Measurements from ENCODE around the gene GRK5.

Gene GRK5

DNA sequence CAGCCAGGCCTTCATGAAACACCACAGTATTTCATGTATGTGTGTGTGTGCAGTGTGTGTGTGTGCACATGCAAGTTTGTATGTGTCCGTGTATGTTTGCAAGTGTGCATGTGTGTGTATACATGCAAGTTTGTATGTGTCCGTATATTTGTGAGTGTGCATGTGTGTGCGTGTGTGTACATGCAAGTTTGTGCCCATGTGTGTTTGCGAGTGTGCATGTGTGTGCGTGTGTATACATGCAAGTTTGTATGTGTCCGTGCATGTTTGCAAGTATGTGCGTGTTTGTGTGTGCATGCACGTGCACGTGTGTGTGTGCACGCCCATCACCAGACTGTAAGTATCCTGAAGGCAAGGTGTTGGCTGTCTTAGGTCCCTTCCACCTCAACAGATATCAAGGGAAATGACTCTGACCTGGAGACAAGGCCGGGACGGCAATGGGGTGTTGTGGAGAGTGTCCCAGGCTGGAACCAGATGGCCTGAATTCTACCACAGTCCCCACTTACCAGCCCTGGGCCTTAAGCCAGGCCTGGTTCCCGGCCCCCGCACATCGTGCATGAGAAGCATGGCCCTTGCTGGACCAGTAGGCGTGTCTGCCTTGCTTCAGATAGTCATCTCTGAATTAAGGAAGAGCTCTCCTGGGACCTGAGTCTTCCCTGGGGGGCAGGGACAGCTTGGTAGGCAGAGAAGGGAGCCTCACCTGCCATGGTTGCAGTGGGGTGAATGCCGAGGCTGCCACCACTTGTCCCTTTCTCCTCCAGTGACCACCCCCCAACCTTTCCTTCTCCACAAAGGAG is 140.0 kb downstream of the GRK5 start:
- DNase-seq = no peak

GRCh38 chr10:119348106-119348505 is 140.7 kb downstream of the GRK5 start:
- DNase-seq = no peak

DNA sequence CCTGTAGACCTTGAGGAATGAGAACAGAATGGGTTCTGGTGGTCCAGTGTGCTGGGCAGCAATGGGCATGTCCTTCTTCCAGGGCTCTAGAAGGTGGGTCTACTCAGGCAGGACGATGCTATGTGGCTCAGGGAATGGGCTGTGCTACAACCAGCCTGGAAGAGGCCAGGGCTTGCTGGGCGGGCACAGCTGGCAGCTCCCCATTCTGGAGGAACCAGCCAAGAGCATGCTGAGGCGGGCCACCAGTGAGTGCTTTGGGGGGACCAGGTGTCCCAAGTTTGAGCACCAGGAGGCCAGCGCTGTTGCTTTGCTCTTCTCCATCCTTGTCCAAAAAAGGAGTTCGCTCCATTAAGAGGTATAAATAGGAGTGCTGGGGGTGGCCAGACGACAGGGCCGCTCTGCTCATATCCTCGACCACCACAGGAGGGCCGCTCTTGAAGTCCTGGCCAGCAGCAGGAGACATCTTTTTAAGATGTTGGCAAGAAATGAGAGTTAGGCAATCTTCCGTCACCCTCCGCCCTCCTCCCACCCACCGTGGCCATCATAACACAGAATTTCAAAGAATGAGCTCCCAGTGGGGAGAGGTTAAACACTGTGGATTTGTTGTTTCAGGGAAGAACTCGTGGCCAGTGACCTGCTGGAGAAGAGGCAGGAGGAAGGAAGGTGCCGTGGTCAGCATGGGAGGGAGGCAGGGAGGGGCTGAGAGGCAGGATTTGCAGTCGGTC is 141.3 kb downstream of the GRK5 start:
- no peak for DNase-seq

DNA sequence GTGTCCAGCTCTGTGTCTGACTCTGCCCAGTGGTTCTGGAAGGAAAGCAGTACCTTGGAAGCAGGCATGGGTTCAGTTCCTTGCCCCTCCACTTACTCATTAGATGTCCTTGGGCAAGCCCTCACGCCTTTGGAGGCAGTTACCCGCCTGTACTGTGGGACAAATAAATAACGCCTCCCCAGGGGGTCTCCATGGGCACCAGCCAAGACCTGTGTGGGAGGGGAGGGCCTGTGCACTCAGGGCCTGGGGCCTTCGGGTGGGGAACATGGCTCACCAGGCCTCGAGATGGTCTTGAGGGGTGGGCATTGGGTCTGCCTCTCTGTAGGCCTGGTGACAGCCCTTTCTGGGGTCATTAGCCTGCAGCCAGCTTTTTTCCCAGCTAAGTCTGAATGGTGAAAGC is 142.0 kb downstream of the GRK5 start:
- DNase-seq = no peak

- no peak for DNase-seq
Measured at GRCh38 chr10:119349937-119350501, 142.6 kb downstream of the GRK5 start.

DNA sequence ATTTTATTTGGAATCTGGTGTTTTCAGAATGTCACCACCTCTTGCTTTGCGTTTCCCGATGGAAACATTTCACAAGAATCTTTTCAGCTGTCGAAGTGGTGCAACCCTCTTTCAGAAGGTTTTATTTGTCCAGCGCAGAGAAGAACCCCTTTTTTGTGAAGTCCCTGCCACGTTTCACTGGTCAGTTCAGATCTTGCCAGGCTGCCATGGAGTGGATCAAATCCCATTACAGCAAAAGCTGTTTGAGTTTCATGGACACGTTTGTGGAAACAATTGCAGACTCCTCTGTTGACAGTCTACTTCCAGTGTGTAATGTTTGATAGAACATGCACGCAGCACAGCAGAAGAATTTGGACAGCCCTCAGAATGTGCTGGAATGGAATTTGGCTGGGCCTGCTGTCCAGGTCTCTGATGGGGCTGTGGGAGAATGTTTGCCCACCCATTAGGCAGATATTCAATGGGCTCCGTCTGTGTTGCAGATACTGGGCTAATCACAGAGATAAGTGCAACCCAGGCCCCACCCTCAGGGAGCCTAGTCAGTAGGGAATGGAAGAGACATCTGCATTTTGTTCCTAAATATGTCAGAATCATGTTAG is 143.2 kb downstream of the GRK5 start:
- DNase-seq = no peak

DNA sequence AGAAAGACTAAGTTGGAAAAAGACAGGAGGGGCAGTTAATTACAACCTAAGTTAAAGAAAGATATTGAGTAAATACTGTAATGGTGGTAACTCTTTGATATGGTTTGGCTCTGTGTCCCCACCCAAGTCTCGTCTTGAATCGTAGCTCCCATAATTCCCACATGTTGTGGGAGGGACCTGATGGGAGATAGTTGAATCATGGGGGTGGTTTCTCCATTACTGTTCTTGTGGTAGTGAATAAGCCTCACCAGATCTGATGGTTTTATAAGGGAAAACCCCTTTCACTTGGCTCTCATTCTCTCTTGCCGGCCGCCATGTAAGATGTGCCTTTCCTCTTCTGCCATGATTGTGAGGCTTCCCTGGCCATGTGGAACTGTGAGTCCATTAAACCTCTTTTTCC is 143.8 kb downstream of the GRK5 start:
- no peak for DNase-seq

DNA sequence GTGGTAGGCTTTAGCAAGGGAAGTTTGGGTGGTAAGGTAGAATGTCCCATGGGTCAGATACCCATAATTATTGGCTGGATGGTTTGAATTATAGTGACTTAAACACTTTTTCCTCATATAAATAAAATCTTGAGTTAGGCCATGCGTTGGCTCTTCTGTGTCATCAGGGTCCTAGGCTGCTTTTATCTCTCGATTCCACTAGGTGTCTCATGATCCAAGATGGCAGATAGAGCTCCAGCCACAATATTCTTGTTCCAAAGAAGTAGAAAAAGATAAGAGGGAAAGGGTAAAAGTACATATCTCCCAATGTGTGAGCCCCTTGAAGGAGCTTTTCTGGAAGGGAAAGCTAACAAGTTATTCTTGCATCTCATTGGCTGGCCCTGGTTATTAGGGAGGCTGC is 144.7 kb downstream of the GRK5 start:
- no peak for DNase-seq

DNA sequence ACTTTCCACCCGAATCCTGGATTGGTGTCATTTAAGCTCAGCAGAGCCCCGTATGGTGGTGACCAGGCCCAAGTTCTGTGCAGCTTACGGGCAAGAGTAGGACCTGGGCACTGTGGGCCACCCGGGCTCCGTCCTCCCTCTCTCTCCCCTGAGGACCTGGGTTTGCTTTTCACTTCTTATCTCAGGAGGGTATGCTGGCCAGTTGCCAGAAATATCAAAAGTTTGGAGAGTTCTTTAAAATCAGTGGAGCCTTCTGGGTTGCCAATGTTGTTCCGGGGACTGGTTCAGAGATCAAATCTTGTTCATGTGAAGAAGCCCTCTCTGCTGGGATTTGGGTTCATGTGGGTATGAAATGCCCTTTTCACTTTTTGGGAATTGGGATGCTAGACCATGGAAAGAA is 145.4 kb downstream of the GRK5 start:
- no peak for DNase-seq

DNA sequence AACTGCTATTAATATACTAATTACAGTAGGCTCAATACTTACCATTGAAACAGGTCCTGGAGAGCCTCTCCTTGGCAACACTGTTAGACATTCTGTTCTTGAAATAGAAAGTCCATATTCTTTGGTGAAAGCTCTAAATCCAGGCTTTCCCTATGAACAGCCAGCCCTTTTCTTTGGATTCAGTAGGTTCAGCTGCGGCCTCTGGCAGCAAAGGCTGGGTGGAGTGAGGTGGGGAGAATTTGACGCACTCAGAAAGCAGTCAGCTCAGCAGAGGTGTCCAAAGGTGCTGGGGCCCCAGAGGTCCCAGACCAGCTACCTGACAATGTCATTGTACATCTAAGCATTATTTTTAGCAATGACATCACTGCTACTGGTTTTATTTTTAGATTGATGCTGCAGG is 146.1 kb downstream of the GRK5 start:
- DNase-seq = no peak

DNA sequence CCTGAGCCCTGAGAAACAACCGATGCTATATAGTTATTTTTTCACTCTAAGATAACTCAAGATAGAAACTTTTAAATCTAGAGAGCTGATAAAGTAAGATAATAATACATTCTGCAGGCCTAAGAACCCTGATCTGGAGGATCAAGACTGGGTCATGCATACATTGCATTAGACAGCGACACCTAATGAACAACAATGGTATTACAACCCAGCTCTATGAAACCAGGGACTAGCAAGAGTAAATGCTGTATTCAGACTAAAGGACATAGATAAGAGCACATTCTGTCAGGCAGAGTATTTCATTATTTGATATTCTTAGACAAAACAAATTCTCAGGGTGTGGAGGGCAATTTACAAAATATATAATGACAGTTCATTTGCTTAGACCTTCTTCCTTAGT is 148.6 kb downstream of the GRK5 start:
- no peak for DNase-seq

- DNase-seq = no peak
Measured at GRCh38 chr10:119357412-119358151, 150.2 kb downstream of the GRK5 start.

- no peak for DNase-seq
Measured at GRCh38 chr10:119358152-119358512, 150.8 kb downstream of the GRK5 start.

GRCh38 chr10:119358567-119358966 is 151.2 kb downstream of the GRK5 start:
- no peak for DNase-seq

DNA sequence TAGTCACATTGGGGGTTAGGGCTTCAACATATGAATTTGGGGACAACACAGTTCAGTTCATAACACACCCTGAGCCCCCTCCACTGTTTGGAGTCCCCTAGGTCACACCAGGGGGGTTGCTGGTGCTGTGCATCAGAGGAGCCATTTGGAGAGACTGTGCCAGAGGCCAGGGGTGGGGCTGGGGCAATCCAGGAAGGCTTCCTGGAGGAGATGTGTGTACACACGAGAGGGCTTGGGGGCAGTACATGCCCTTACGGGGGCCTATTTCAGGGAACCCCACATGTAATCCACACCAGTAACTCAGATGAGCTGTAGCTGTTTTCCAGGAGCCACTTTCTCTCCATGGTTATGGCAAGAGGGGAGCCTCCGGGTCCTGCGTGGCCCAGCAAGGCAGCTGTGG is 151.7 kb downstream of the GRK5 start:
- DNase-seq = no peak

GRCh38 chr10:119360181-119360921 is 153.0 kb downstream of the GRK5 start:
- DNase-seq = no peak

- DNase-seq = no peak
Measured at GRCh38 chr10:119361037-119361436, 153.7 kb downstream of the GRK5 start.

- no peak for DNase-seq
Measured at GRCh38 chr10:119362122-119362521, 154.8 kb downstream of the GRK5 start.

DNA sequence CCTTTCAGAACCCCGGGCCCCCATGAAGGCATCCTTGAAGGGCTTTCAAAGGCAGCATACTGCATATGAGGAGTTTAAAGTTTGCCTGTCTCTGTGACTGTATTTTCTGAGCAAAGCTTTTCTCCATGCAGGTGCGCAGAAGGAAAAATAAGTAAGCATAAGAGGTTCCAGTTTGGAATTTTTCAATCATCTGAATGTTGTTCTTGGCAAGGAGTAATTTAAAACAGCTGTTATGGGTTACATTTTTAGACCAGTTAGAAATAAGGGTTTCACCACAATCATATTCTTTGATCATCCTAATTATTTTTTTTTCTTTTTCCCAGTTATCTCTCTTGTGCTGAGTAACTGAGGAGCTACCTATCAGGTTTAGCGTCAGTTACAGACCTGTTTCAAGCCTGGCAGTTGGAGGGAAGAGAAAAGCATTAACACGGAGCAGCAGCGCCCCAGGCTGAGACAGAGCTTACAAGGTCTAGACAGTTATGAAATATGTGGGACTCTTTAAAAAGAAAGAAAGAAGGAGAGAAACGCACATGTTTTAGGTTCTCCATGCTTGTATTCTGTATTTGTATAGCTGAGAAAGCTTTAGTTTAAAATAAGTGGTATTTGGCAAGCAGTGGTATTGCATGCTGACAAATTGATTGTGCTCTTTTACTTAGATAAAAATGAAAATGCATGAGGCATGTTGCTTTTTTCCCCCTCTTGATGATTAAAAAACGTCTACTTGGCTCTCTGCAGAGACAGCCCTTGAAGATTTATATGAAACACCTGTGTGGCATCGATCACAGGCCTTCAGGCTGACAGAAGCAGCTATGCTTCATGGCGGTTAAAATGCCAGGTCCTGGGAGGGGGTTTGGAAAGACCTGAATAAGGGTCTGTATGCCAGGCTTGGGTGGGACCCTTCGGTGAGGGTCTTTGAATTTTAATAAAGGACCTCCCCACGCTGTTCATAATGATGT is 157.6 kb downstream of the GRK5 start:
- no peak for DNase-seq

- DNase-seq = no peak
Measured at GRCh38 chr10:119365773-119366599, 158.6 kb downstream of the GRK5 start.
